ENCODE data around the gene SLC6A15. TPM values are rescaled to one million over a fixed set of nuclear protein-coding genes. Genes with fewer than 3 reads are reported as not detected.
A peak's percentile ranks its signal among the peaks of the same experiment; 100 is the strongest.

The SLC6A15 gene
- not detected for total RNA-seq
- polyA plus RNA-seq: not detected

GRCh38 chr12:84912198-84913128 is at the start of gene SLC6A15:
SLC6A15 (minus strand) TSS chr12:84912799; CDS start chr12:84892120, 20,679 bp downstream.
- H3K27me3 ChIP-seq (ENCODE audit: insufficient read depth, low read length): peaks cover 3% of the 10 kb centered on the region
- intact Hi-C loops (cut with micrococcal nuclease): no loop called here
- peak within 1 kb of the TSS; percentile 15 to 76 (median 50) for H3K4me3 Mint-ChIP-seq
- no peaks in the 10 kb centered on the region for H3K36me3 Mint-ChIP-seq
- ChIA-PET CTCF (ENCODE audit: partially characterized antibody) (no interaction called here), POLR2A (ENCODE audit: partially characterized antibody) (no interaction called here)
- H3K27ac Mint-ChIP-seq: no peak within 1 kb of the TSS
- H3K9me3 ChIP-seq (ENCODE audit: control insufficient read depth in 1 of 2, low read length in 2 of 2): no peaks in the 10 kb centered on the region
- DNase-seq: peak in 2 of 5 donors; percentile 2 to 39
- peaks cover 0 to 5% (median 0%) of the 10 kb centered on the region in 8 donors for H3K9me3 Mint-ChIP-seq
- no peaks in the 10 kb centered on the region for H3K36me3 ChIP-seq (ENCODE audit: insufficient read depth, low read length)
- H3K27me3 Mint-ChIP-seq: peaks cover 15 to 22% of the 10 kb centered on the region in 2 donors
- H3K4me1 Mint-ChIP-seq: peaks cover 8 to 28% (median 13%) of the 10 kb centered on the region in 4 donors
- H3K27ac ChIP-seq (ENCODE audit: low read depth, low read length): no peak within 1 kb of the TSS
- H3K4me3 ChIP-seq (ENCODE audit: low read length in 2 of 2): no peak within 1 kb of the TSS
- no peaks in the 10 kb centered on the region for H3K4me1 ChIP-seq (ENCODE audit: insufficient read depth, low read length)

- H3K4me3 ChIP-seq (ENCODE audit: low read length in 2 of 2): no peak overlapping the region
- H3K4me3 Mint-ChIP-seq: no peak overlapping the region
- H3K27me3 ChIP-seq (ENCODE audit: insufficient read depth, low read length): no peaks in the 10 kb centered on the region
- ChIA-PET POLR2A (ENCODE audit: partially characterized antibody) (no interaction called here), CTCF (ENCODE audit: partially characterized antibody) (no interaction called here)
- H3K27ac Mint-ChIP-seq: no peak overlapping the region
- no peak for DNase-seq
- no peak overlapping the region for H3K27ac ChIP-seq (ENCODE audit: low read depth, low read length)
- no peaks in the 10 kb centered on the region for H3K4me1 Mint-ChIP-seq
- H3K4me1 ChIP-seq (ENCODE audit: insufficient read depth, low read length): no peaks in the 10 kb centered on the region
- peaks cover 0 to under 1% of the 10 kb centered on the region in 2 donors for H3K27me3 Mint-ChIP-seq
- H3K36me3 ChIP-seq (ENCODE audit: insufficient read depth, low read length): no peaks in the 10 kb centered on the region
- H3K9me3 ChIP-seq (ENCODE audit: control insufficient read depth in 1 of 2, low read length in 2 of 2): no peaks in the 10 kb centered on the region
- H3K36me3 Mint-ChIP-seq: no peaks in the 10 kb centered on the region
- no peaks in the 10 kb centered on the region for H3K9me3 Mint-ChIP-seq
- intact Hi-C loops (cut with micrococcal nuclease): no loop called here
Measured at GRCh38 chr12:84960918-84961317, 48.3 kb upstream of the SLC6A15 start.

- Mint-ChIP-seq H3K4me3 (no peak overlapping the region), H3K9me3 (no peaks in the 10 kb centered on the region), H3K27ac (no peak overlapping the region), H3K27me3 (no peaks in the 10 kb centered on the region), H3K4me1 (no peaks in the 10 kb centered on the region), H3K36me3 (no peaks in the 10 kb centered on the region)
- no peaks in the 10 kb centered on the region for H3K27me3 ChIP-seq (ENCODE audit: insufficient read depth, low read length)
- no peak for DNase-seq
- no peak overlapping the region for H3K27ac ChIP-seq (ENCODE audit: low read depth, low read length)
- POLR2A ChIA-PET (ENCODE audit: partially characterized antibody): no interaction called here
- no peaks in the 10 kb centered on the region for H3K4me1 ChIP-seq (ENCODE audit: insufficient read depth, low read length)
- H3K4me3 ChIP-seq (ENCODE audit: low read length in 2 of 2): no peak overlapping the region
- H3K9me3 ChIP-seq (ENCODE audit: control insufficient read depth in 1 of 2, low read length in 2 of 2): no peaks in the 10 kb centered on the region
- intact Hi-C loops (cut with micrococcal nuclease): no loop called here
- CTCF ChIA-PET (ENCODE audit: partially characterized antibody): no interaction called here
- no peaks in the 10 kb centered on the region for H3K36me3 ChIP-seq (ENCODE audit: insufficient read depth, low read length)
Measured at GRCh38 chr12:84955298-84955697, 42.7 kb upstream of the SLC6A15 start.

- no peak overlapping the region for H3K4me3 ChIP-seq (ENCODE audit: low read length in 2 of 2)
- ChIA-PET CTCF (ENCODE audit: partially characterized antibody) (no interaction called here), POLR2A (ENCODE audit: partially characterized antibody) (no interaction called here)
- no peaks in the 10 kb centered on the region for H3K36me3 ChIP-seq (ENCODE audit: insufficient read depth, low read length)
- H3K9me3 ChIP-seq (ENCODE audit: control insufficient read depth in 1 of 2, low read length in 2 of 2): no peaks in the 10 kb centered on the region
- no peaks in the 10 kb centered on the region for H3K9me3 Mint-ChIP-seq
- no peaks in the 10 kb centered on the region for H3K27me3 Mint-ChIP-seq
- no peak overlapping the region for H3K27ac ChIP-seq (ENCODE audit: low read depth, low read length)
- H3K27ac Mint-ChIP-seq: no peak overlapping the region
- intact Hi-C loops (cut with micrococcal nuclease): no loop called here
- no peaks in the 10 kb centered on the region for H3K4me1 Mint-ChIP-seq
- no peak for DNase-seq
- H3K4me1 ChIP-seq (ENCODE audit: insufficient read depth, low read length): no peaks in the 10 kb centered on the region
- no peaks in the 10 kb centered on the region for H3K36me3 Mint-ChIP-seq
- H3K27me3 ChIP-seq (ENCODE audit: insufficient read depth, low read length): no peaks in the 10 kb centered on the region
- H3K4me3 Mint-ChIP-seq: no peak overlapping the region
Measured at GRCh38 chr12:84954415-84954814, 41.8 kb upstream of the SLC6A15 start.

- ChIA-PET CTCF (ENCODE audit: partially characterized antibody) (no interaction called here), POLR2A (ENCODE audit: partially characterized antibody) (no interaction called here)
- Mint-ChIP-seq H3K27me3 (no peaks in the 10 kb centered on the region), H3K9me3 (peaks cover 0 to 2% (median 0%) of the 10 kb centered on the region in 8 donors), H3K4me1 (no peaks in the 10 kb centered on the region), H3K36me3 (no peaks in the 10 kb centered on the region), H3K27ac (no peak overlapping the region), H3K4me3 (no peak overlapping the region)
- intact Hi-C loops (cut with micrococcal nuclease): no loop called here
- no peak for DNase-seq
- no peaks in the 10 kb centered on the region for H3K9me3 ChIP-seq (ENCODE audit: control insufficient read depth in 1 of 2, low read length in 2 of 2)
- H3K27ac ChIP-seq (ENCODE audit: low read depth, low read length): no peak overlapping the region
- no peaks in the 10 kb centered on the region for H3K27me3 ChIP-seq (ENCODE audit: insufficient read depth, low read length)
- H3K4me1 ChIP-seq (ENCODE audit: insufficient read depth, low read length): no peaks in the 10 kb centered on the region
- no peak overlapping the region for H3K4me3 ChIP-seq (ENCODE audit: low read length in 2 of 2)
- H3K36me3 ChIP-seq (ENCODE audit: insufficient read depth, low read length): no peaks in the 10 kb centered on the region
Measured at GRCh38 chr12:84950971-84951546, 38.5 kb upstream of the SLC6A15 start.

GRCh38 chr12:84946753-84947152 is 34.2 kb upstream of the SLC6A15 start:
- Mint-ChIP-seq H3K4me1 (no peaks in the 10 kb centered on the region), H3K36me3 (no peaks in the 10 kb centered on the region), H3K27me3 (no peaks in the 10 kb centered on the region), H3K4me3 (no peak overlapping the region), H3K27ac (no peak overlapping the region), H3K9me3 (peaks cover 0 to 7% (median 0%) of the 10 kb centered on the region in 8 donors)
- H3K4me3 ChIP-seq (ENCODE audit: low read length in 2 of 2): no peak overlapping the region
- H3K27me3 ChIP-seq (ENCODE audit: insufficient read depth, low read length): no peaks in the 10 kb centered on the region
- H3K27ac ChIP-seq (ENCODE audit: low read depth, low read length): no peak overlapping the region
- H3K4me1 ChIP-seq (ENCODE audit: insufficient read depth, low read length): no peaks in the 10 kb centered on the region
- no peaks in the 10 kb centered on the region for H3K36me3 ChIP-seq (ENCODE audit: insufficient read depth, low read length)
- POLR2A ChIA-PET (ENCODE audit: partially characterized antibody): no interaction called here
- intact Hi-C loops (cut with micrococcal nuclease): no loop called here
- H3K9me3 ChIP-seq (ENCODE audit: control insufficient read depth in 1 of 2, low read length in 2 of 2): no peaks in the 10 kb centered on the region
- DNase-seq: no peak
- CTCF ChIA-PET (ENCODE audit: partially characterized antibody): no interaction called here

- intact Hi-C loops (cut with micrococcal nuclease): no loop called here
- H3K4me1 Mint-ChIP-seq: no peaks in the 10 kb centered on the region
- Histone ChIP-seq H3K9me3 (ENCODE audit: control insufficient read depth in 1 of 2, low read length in 2 of 2) (no peaks in the 10 kb centered on the region), H3K4me1 (ENCODE audit: insufficient read depth, low read length) (no peaks in the 10 kb centered on the region), H3K27ac (ENCODE audit: low read depth, low read length) (no peak overlapping the region), H3K27me3 (ENCODE audit: insufficient read depth, low read length) (no peaks in the 10 kb centered on the region), H3K36me3 (ENCODE audit: insufficient read depth, low read length) (no peaks in the 10 kb centered on the region), H3K4me3 (ENCODE audit: low read length in 2 of 2) (no peak overlapping the region)
- no peak for DNase-seq
- H3K9me3 Mint-ChIP-seq: peaks cover 0 to 6% (median 3%) of the 10 kb centered on the region in 8 donors
- H3K4me3 Mint-ChIP-seq: no peak overlapping the region
- no peaks in the 10 kb centered on the region for H3K36me3 Mint-ChIP-seq
- ChIA-PET CTCF (ENCODE audit: partially characterized antibody) (no interaction called here), POLR2A (ENCODE audit: partially characterized antibody) (no interaction called here)
- no peaks in the 10 kb centered on the region for H3K27me3 Mint-ChIP-seq
- no peak overlapping the region for H3K27ac Mint-ChIP-seq
Measured at GRCh38 chr12:84937415-84937814, 24.8 kb upstream of the SLC6A15 start.

Measured in CD4-positive, alpha-beta memory T cell (primary cell).